HG02571 (cell line): ENCODE measurements around the gene MAT2B.

Experiments used
- ATAC-seq: cut with Tn5 transposase; IDR thresholded peaks from one replicate; pipeline ENCODE4 v1.9.1; 2021; ENCODE audit warnings: mild to moderate bottlenecking, moderate library complexity; ENCODE audit not compliant: unreplicated experiment

Gene MAT2B

GRCh38 chr5:163505368-163506094 lies at the start of gene MAT2B:
MAT2B (plus strand) TSS chr5:163505619; CDS start chr5:163505687, 68 bp downstream.
- ATAC-seq: peak; percentile 88

- ATAC-seq: no peak
These were observed 49.3 kb upstream of the MAT2B start for GRCh38 chr5:163456029-163456589.

- no peak for ATAC-seq
These were observed 48.6 kb upstream of the MAT2B start for GRCh38 chr5:163456840-163457239.

- ATAC-seq: no peak
These were observed 46.5 kb upstream of the MAT2B start for GRCh38 chr5:163458778-163459385.

- peak; percentile 3 for ATAC-seq
These were observed 46.0 kb upstream of the MAT2B start for GRCh38 chr5:163459462-163459818.

- ATAC-seq: peak; percentile 85
These were observed 45.4 kb upstream of the MAT2B start, which contains the start of gene NUDCD2 for GRCh38 chr5:163459819-163460561. NUDCD2 (minus strand) TSS chr5:163460102; CDS start chr5:163460050, 52 bp downstream.

- ATAC-seq: no peak
These were observed 44.8 kb upstream of the MAT2B start, which contains the start of gene HMMR for GRCh38 chr5:163460562-163461171. HMMR (plus strand) TSS chr5:163460632; CDS start chr5:163460693, 61 bp downstream.

GRCh38 chr5:163463063-163463435 lies 42.4 kb upstream of the MAT2B start:
- no peak for ATAC-seq

- ATAC-seq: no peak
These were observed 37.7 kb upstream of the MAT2B start for GRCh38 chr5:163467682-163468081.

- ATAC-seq: no peak
These were observed 31.7 kb upstream of the MAT2B start for GRCh38 chr5:163473635-163474243.

GRCh38 chr5:163475411-163475810 lies 30.0 kb upstream of the MAT2B start:
- ATAC-seq: no peak

GRCh38 chr5:163478126-163478981 lies 27.1 kb upstream of the MAT2B start:
- no peak for ATAC-seq

- ATAC-seq: no peak
These were observed 26.5 kb upstream of the MAT2B start for GRCh38 chr5:163478982-163479271.

GRCh38 chr5:163489055-163489744 lies 16.2 kb upstream of the MAT2B start:
- no peak for ATAC-seq

GRCh38 chr5:163489745-163490075 lies 15.7 kb upstream of the MAT2B start:
- ATAC-seq: no peak

GRCh38 chr5:163496286-163496685 lies 9.1 kb upstream of the MAT2B start:
- ATAC-seq: no peak

GRCh38 chr5:163497315-163497714 lies 8.1 kb upstream of the MAT2B start:
- ATAC-seq: no peak

GRCh38 chr5:163498886-163499285 lies 6.5 kb upstream of the MAT2B start:
- ATAC-seq: no peak

GRCh38 chr5:163502521-163502920 lies 2.9 kb upstream of the MAT2B start:
- no peak for ATAC-seq
